Peyer's patch (tissue), 4 donors: ENCODE results near the gene MMP28. TPM values are rescaled to one million over a fixed set of nuclear protein-coding genes. Genes with fewer than 3 reads are reported as not detected.
A peak's percentile ranks its signal among the peaks of the same experiment; 100 is the strongest.

Source experiments
- DNase-seq, 3 donors: peaks; one replicate each; pipeline ENCODE4 v3.0.0-alpha.2; 2017 to 2019
- H3K27ac ChIP-seq, 4 donors: fragments of 200-600 bp; sonication (generic); one replicate each; pipeline ENCODE4 v1.5.1; 2016 to 2019
- H3K27me3 ChIP-seq, 2 donors: fragments of 200-600 bp; sonication (generic); one replicate each; pipeline ENCODE4 v1.5.1; 2019
- H3K36me3 ChIP-seq, 3 donors: fragments of 200-600 bp; sonication (generic); one replicate each; pipeline ENCODE4 v1.5.1; 2016 to 2019
- H3K4me1 ChIP-seq, 4 donors: fragments of 200-600 bp; sonication (generic); one replicate each; pipeline ENCODE4 v1.5.1; 2016 to 2019
- H3K4me3 ChIP-seq, 4 donors: fragments of 200-600 bp; sonication (generic); 1 replicate in 3 of 4; 2 replicates in 1 of 4; pipeline ENCODE4 v1.5.1; 2016 to 2019; ENCODE audit warnings: mild to moderate bottlenecking in 1 of 4
- H3K9me3 ChIP-seq, 4 donors: fragments of 200-600 bp; sonication (generic); one replicate each; pipeline ENCODE4 v1.5.1; 2016 to 2019; ENCODE audit warnings: mild to moderate bottlenecking in 1 of 4
- CTCF ChIP-seq, 6 experiments: fragments of 450-650 bp in 4 of 6; fragments of 200-600 bp in 2 of 6; sonication (generic) in 1 of 6; IDR thresholded peaks; one replicate each; pipeline ENCODE4 v1.5.1; 2017 to 2019; ENCODE audit warnings: antibody characterized with exemption in 6 of 6, mild to moderate bottlenecking in 3 of 6, moderate library complexity in 1 of 6
- POLR2A ChIP-seq, 2 donors: fragments of 450-650 bp; IDR thresholded peaks; one replicate each; pipeline ENCODE4 v1.5.1; 2017; ENCODE audit warnings: antibody characterized with exemption in 2 of 2, mild to moderate bottlenecking in 2 of 2, moderate library complexity in 2 of 2
- total RNA-seq, 4 donors: library from RNA; depleted of rRNA; stranded (reverse); fragments of >200 nt; gene quantifications; one replicate each; pipeline ENCODE4 v1.1.0, GENCODE V29; 2016

Gene MMP28
- total RNA-seq, 4 donors from 2014 or later: 3.3 to 85.3 (median 56.7) TPM

GRCh38 chr17:35735036-35735805 lies 60.2 kb downstream of the MMP28 start:
- Histone ChIP-seq H3K27me3 (no peaks in the 10 kb centered on the region), H3K4me1 (peaks cover 0 to 7% (median 3%) of the 10 kb centered on the region in 4 donors), H3K4me3 (no peak overlapping the region), H3K27ac (no peak overlapping the region), H3K9me3 (no peaks in the 10 kb centered on the region), H3K36me3 (no peaks in the 10 kb centered on the region)
- TF ChIP-seq POLR2A (IDR thresholded peaks at IDR 0.05) (no peak), CTCF (IDR thresholded peaks at IDR 0.05) (no peak)
- DNase-seq: no peak

- DNase-seq: no peak
Observed at GRCh38 chr17:35734396-35734795, 61.0 kb downstream of the MMP28 start.

GRCh38 chr17:35733366-35733765 lies 62.1 kb downstream of the MMP28 start:
- H3K27me3 ChIP-seq: no peaks in the 10 kb centered on the region
- no peaks in the 10 kb centered on the region for H3K9me3 ChIP-seq
- H3K27ac ChIP-seq: no peak overlapping the region
- no peak for DNase-seq
- H3K4me1 ChIP-seq: peaks cover 0 to 7% (median 3%) of the 10 kb centered on the region in 4 donors
- TF ChIP-seq CTCF (IDR thresholded peaks at IDR 0.05) (no peak), POLR2A (IDR thresholded peaks at IDR 0.05) (no peak)
- H3K4me3 ChIP-seq: no peak overlapping the region
- no peaks in the 10 kb centered on the region for H3K36me3 ChIP-seq

More at GRCh38 chr17:35734396-35734795, 61.0 kb downstream of the MMP28 start:
- TF ChIP-seq CTCF (IDR thresholded peaks at IDR 0.05): no peak
- TF ChIP-seq POLR2A (IDR thresholded peaks at IDR 0.05): no peak
- no peaks in the 10 kb centered on the region for H3K27me3 ChIP-seq
- H3K4me1 ChIP-seq: peaks cover 0 to 7% (median 3%) of the 10 kb centered on the region in 4 donors
- H3K27ac ChIP-seq: no peak overlapping the region
- H3K36me3 ChIP-seq: no peaks in the 10 kb centered on the region
- H3K9me3 ChIP-seq: no peaks in the 10 kb centered on the region
- H3K4me3 ChIP-seq: no peak overlapping the region

GRCh38 chr17:35732806-35733136 lies 62.7 kb downstream of the MMP28 start:
- H3K36me3 ChIP-seq: no peaks in the 10 kb centered on the region
- TF ChIP-seq POLR2A (IDR thresholded peaks at IDR 0.05) (no peak), CTCF (IDR thresholded peaks at IDR 0.05) (no peak)
- H3K4me1 ChIP-seq: peaks cover 0 to 7% (median 3%) of the 10 kb centered on the region in 4 donors
- no peaks in the 10 kb centered on the region for H3K27me3 ChIP-seq
- DNase-seq: no peak
- no peaks in the 10 kb centered on the region for H3K9me3 ChIP-seq
- no peak overlapping the region for H3K4me3 ChIP-seq
- no peak overlapping the region for H3K27ac ChIP-seq

GRCh38 chr17:35731917-35732805 lies 63.3 kb downstream of the MMP28 start:
- Histone ChIP-seq H3K9me3 (no peaks in the 10 kb centered on the region), H3K36me3 (peaks cover 0 to under 1% (median 0%) of the 10 kb centered on the region in 3 donors), H3K27me3 (no peaks in the 10 kb centered on the region), H3K4me3 (peak overlapping the region; percentile 47 to 71 (median 63)), H3K27ac (peak overlapping the region in 1 of 4 donors; percentile 34), H3K4me1 (peaks cover 0 to 7% (median 3%) of the 10 kb centered on the region in 4 donors)
- no peak for DNase-seq
- no peak for TF ChIP-seq CTCF (IDR thresholded peaks at IDR 0.05)
- no peak for TF ChIP-seq POLR2A (IDR thresholded peaks at IDR 0.05)
